GM12891 (cell line): ENCODE measurements around the gene IRX4.

Experiments used
- POLR2A ChIP-seq: IDR thresholded peaks from 2 replicates; pipeline ENCODE4 v1.6.1; 2011; ENCODE audit warnings: low read depth, low read length, control low read depth
- POLR2AphosphoS5 ChIP-seq: IDR thresholded peaks from 2 replicates; pipeline ENCODE4 v1.6.1; 2011; ENCODE audit warnings: low read depth, low read length, control low read depth
- POU2F2 ChIP-seq: IDR thresholded peaks from 2 replicates; pipeline ENCODE4 v1.6.1; 2011; ENCODE audit warnings: low read depth, mild to moderate bottlenecking, control low read depth, low read length, moderate library complexity
- SPI1 ChIP-seq: IDR thresholded peaks from 2 replicates; pipeline ENCODE4 v1.6.1; 2011; ENCODE audit warnings: low read depth, low read length, control low read depth
- TAF1 ChIP-seq: IDR thresholded peaks from 2 replicates; pipeline ENCODE4 v1.6.1; 2011; ENCODE audit warnings: low read depth, low read length, control low read depth

DNA sequence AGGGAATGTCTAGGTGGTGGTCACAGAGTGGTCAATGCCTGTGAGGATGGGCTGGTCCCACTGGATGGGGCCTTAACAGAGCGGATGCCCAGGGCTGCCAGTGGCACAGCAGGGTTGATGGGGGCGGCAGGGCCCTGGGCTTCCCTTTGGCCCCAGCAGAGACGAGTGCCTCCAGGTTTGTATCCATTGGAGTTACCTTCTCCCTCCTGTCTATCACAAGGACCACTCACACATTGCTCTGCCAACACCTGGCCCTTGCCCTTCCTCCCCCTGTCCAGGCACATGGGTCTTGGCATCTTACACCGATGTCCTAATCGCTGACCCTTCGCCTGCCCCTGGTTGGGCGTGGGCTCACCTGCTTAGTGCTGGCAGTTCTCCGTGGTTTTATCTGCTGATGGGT, 26.2 kb upstream of the IRX4 start:
- no peak for TF ChIP-seq POLR2A
- TF ChIP-seq POLR2AphosphoS5: no peak
- no peak for TF ChIP-seq SPI1
- TF ChIP-seq TAF1: no peak
- no peak for TF ChIP-seq POU2F2
